GM20000 (cell line): ENCODE data around the gene INPP5E.

ENCODE experiments used
- DNase-seq: peaks from one replicate; pipeline ENCODE4 v3.0.0; 2012; ENCODE audit warnings: low spot score
- CTCF ChIP-seq: IDR thresholded peaks from 2 replicates; pipeline ENCODE4 v1.5.1; 2012; ENCODE audit warnings: mild to moderate bottlenecking, control low read depth; ENCODE audit errors: extremely low read depth, missing control alignments

Gene INPP5E

GRCh38 chr9:136381966-136382513 is 57.6 kb downstream of the INPP5E start:
- no peak for TF ChIP-seq CTCF
- no peak for DNase-seq

- no peak for DNase-seq
- TF ChIP-seq CTCF, result no peak
These were observed 58.3 kb downstream of the INPP5E start for GRCh38 chr9:136381311-136381710.

GRCh38 chr9:136380381-136380780 is 59.3 kb downstream of the INPP5E start:
- no peak for TF ChIP-seq CTCF
- no peak for DNase-seq

GRCh38 chr9:136379891-136380290 is 59.8 kb downstream of the INPP5E start:
- no peak for DNase-seq
- TF ChIP-seq CTCF, result no peak

GRCh38 chr9:136379401-136379800 is 60.2 kb downstream of the INPP5E start:
- DNase-seq, result no peak

GRCh38 chr9:136379003-136379287 is 60.7 kb downstream of the INPP5E start:
- TF ChIP-seq CTCF, result no peak

More at GRCh38 chr9:136379401-136379800, 60.2 kb downstream of the INPP5E start:
- no peak for TF ChIP-seq CTCF

More at GRCh38 chr9:136379003-136379287, 60.7 kb downstream of the INPP5E start:
- DNase-seq, result no peak
